ENCODE data around the gene CHIT1. TPM values are rescaled to one million over a fixed set of nuclear protein-coding genes. Genes with fewer than 3 reads are reported as not detected.
"Not testable (repeated sequence)": the region's sequence is repeated elsewhere in the genome, so short reads cannot be mapped to it uniquely, and the experiment has no call there.

The CHIT1 gene
- total and polyA plus RNA-seq, 4 experiments from 2014 or later, result 0.41 to 0.78 TPM; not detected in 2

- H3K4me1 Mint-ChIP-seq, result peaks cover 10 to 18% (median 16%) of the 10 kb centered on the region in 4 donors
- H3K4me3 ChIP-seq (ENCODE audit: low read length in 2 of 2); DNase-seq; H3K36me3 Mint-ChIP-seq; H3K36me3 ChIP-seq (ENCODE audit: insufficient read depth, low read length); H3K9me3 ChIP-seq (ENCODE audit: control insufficient read depth in 1 of 2, low read length in 2 of 2); POLR2A ChIA-PET (ENCODE audit: partially characterized antibody); H3K27me3 Mint-ChIP-seq; H3K27ac Mint-ChIP-seq; H3K27me3 ChIP-seq (ENCODE audit: insufficient read depth, low read length); H3K4me3 Mint-ChIP-seq; H3K9me3 Mint-ChIP-seq; H3K27ac ChIP-seq (ENCODE audit: low read depth, low read length): not testable (repeated sequence)
- intact Hi-C loops (cut with micrococcal nuclease), result loop anchor here (5.0 kb wide), 2 partner anchors 361 to 861 kb away; partner anchors contain the start of gene ATP2B4
- CTCF ChIA-PET (ENCODE audit: partially characterized antibody), result interaction anchor here (1.5 to 17.8 kb wide), 11 partner anchors 11 to 436 kb away, joined by 5 to 921 read pairs (median 13); partner anchors contain the start of genes BTG2, FMOD and OPTC
- peaks cover 27% of the 10 kb centered on the region for H3K4me1 ChIP-seq (ENCODE audit: insufficient read depth, low read length)
Measured at GRCh38 chr1:203266140-203266539, 36.7 kb upstream of the CHIT1 start.

- intact Hi-C loops (cut with micrococcal nuclease), result loop anchor here (5.0 kb wide), 2 partner anchors 362 to 862 kb away; partner anchors contain the start of gene ATP2B4
- ChIA-PET POLR2A (ENCODE audit: partially characterized antibody) (no interaction called here), CTCF (ENCODE audit: partially characterized antibody) (interaction anchor here (4.3 to 17.8 kb wide), 3 partner anchors 81 to 239 kb away, joined by 29 to 921 read pairs (median 424); partner anchors contain the start of genes FMOD and OPTC)
Measured at GRCh38 chr1:203265541-203265940, 36.1 kb upstream of the CHIT1 start.

DNA sequence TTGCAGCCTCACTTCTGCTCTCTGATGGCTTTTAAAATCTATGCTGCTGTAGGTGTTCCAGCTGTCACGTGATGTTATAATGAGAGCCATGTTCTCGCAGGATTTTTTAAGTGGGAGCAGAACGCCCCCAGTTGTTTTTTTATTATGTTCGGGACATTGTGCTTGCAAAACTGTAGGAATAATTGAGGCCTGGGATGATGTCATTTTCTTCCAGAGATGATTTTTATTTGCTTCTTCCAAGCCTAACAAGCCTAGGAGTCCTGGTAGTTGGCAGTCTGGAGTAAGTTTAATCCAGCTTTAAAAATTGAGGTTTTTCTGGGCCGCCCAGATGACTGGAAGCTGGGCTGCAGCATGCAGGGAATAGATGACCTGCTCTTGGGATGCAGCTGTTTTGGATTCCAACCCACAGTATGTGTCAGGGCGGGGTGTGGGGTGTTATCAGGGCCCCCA lies 34.6 kb upstream of the CHIT1 start:
- H3K4me1 ChIP-seq (ENCODE audit: insufficient read depth, low read length), result peaks cover 15% of the 10 kb centered on the region
- H3K27me3 ChIP-seq (ENCODE audit: insufficient read depth, low read length), result no peaks in the 10 kb centered on the region
- Mint-ChIP-seq H3K4me1 (peaks cover 7 to 12% (median 11%) of the 10 kb centered on the region in 4 donors), H3K27ac (no peak overlapping the region), H3K4me3 (no peak overlapping the region), H3K9me3 (no peaks in the 10 kb centered on the region), H3K27me3 (peaks cover 1 to 2% of the 10 kb centered on the region in 2 donors), H3K36me3 (no peaks in the 10 kb centered on the region)
- no peaks in the 10 kb centered on the region for H3K36me3 ChIP-seq (ENCODE audit: insufficient read depth, low read length)
- ChIA-PET CTCF (ENCODE audit: partially characterized antibody) (interaction anchor here (0.8 to 17.8 kb wide), 3 partner anchors 9 to 224 kb away, joined by 3 to 921 read pairs (median 424); partner anchors contain the start of genes FMOD and OPTC), POLR2A (ENCODE audit: partially characterized antibody) (no interaction called here)
- intact Hi-C loops (cut with micrococcal nuclease), result no loop called here
- H3K4me3 ChIP-seq (ENCODE audit: low read length in 2 of 2), result no peak overlapping the region
- H3K9me3 ChIP-seq (ENCODE audit: control insufficient read depth in 1 of 2, low read length in 2 of 2), result no peaks in the 10 kb centered on the region
- DNase-seq, result no peak
- no peak overlapping the region for H3K27ac ChIP-seq (ENCODE audit: low read depth, low read length)

More at GRCh38 chr1:203265541-203265940, 36.1 kb upstream of the CHIT1 start:
- Mint-ChIP-seq H3K9me3 (no peaks in the 10 kb centered on the region), H3K27ac (no peak overlapping the region), H3K4me1 (peaks cover 7 to 12% (median 11%) of the 10 kb centered on the region in 4 donors), H3K36me3 (no peaks in the 10 kb centered on the region), H3K27me3 (peaks cover 1 to 2% of the 10 kb centered on the region in 2 donors), H3K4me3 (no peak overlapping the region)
- H3K27me3 ChIP-seq (ENCODE audit: insufficient read depth, low read length), result no peaks in the 10 kb centered on the region
- DNase-seq, result no peak
- peaks cover 21% of the 10 kb centered on the region for H3K4me1 ChIP-seq (ENCODE audit: insufficient read depth, low read length)
- no peaks in the 10 kb centered on the region for H3K9me3 ChIP-seq (ENCODE audit: control insufficient read depth in 1 of 2, low read length in 2 of 2)
- H3K4me3 ChIP-seq (ENCODE audit: low read length in 2 of 2), result no peak overlapping the region
- no peak overlapping the region for H3K27ac ChIP-seq (ENCODE audit: low read depth, low read length)
- H3K36me3 ChIP-seq (ENCODE audit: insufficient read depth, low read length), result no peaks in the 10 kb centered on the region

DNA sequence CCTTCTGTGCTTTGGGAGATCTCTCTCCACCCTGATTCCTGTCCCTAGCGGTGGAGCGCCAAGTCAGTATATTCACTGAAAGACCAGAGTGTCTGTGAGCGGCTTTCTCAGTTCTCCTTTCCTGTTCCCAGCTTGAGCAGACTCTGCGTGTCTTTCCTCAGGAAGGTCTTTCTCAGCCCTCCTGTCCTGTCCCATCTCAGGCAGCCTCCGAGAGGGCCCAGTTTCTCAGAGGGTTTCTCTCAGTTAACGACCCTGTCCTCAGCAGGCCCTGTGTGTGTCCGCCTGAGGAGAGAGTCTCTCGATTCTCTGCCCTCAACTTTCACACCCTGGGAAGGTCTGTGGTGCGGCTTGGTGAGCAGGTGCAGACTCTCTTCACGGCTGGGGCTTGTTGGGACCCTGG lies 34.0 kb upstream of the CHIT1 start:
- H3K9me3 ChIP-seq (ENCODE audit: control insufficient read depth in 1 of 2, low read length in 2 of 2), result no peaks in the 10 kb centered on the region
- peaks cover 9% of the 10 kb centered on the region for H3K4me1 ChIP-seq (ENCODE audit: insufficient read depth, low read length)
- H3K4me3 ChIP-seq (ENCODE audit: low read length in 2 of 2), result no peak overlapping the region
- Mint-ChIP-seq H3K4me1 (peaks cover 7 to 12% (median 11%) of the 10 kb centered on the region in 4 donors), H3K9me3 (no peaks in the 10 kb centered on the region), H3K27me3 (peaks cover 1 to 2% of the 10 kb centered on the region in 2 donors), H3K27ac (no peak overlapping the region), H3K4me3 (no peak overlapping the region), H3K36me3 (no peaks in the 10 kb centered on the region)
- ChIA-PET CTCF (ENCODE audit: partially characterized antibody) (interaction anchor here (12.2 to 17.8 kb wide), 2 partner anchors 83 to 224 kb away, joined by 424 to 921 read pairs; partner anchors contain the start of genes FMOD and OPTC), POLR2A (ENCODE audit: partially characterized antibody) (no interaction called here)
- no peaks in the 10 kb centered on the region for H3K27me3 ChIP-seq (ENCODE audit: insufficient read depth, low read length)
- H3K36me3 ChIP-seq (ENCODE audit: insufficient read depth, low read length), result no peaks in the 10 kb centered on the region
- DNase-seq, result no peak
- H3K27ac ChIP-seq (ENCODE audit: low read depth, low read length), result no peak overlapping the region
- intact Hi-C loops (cut with micrococcal nuclease), result no loop called here

GRCh38 chr1:203256636-203257035 lies 27.2 kb upstream of the CHIT1 start:
- DNase-seq; H3K4me3 ChIP-seq (ENCODE audit: low read length in 2 of 2); H3K4me1 Mint-ChIP-seq; H3K27ac ChIP-seq (ENCODE audit: low read depth, low read length); POLR2A ChIA-PET (ENCODE audit: partially characterized antibody); H3K4me1 ChIP-seq (ENCODE audit: insufficient read depth, low read length); H3K4me3 Mint-ChIP-seq; H3K9me3 ChIP-seq (ENCODE audit: control insufficient read depth in 1 of 2, low read length in 2 of 2); H3K36me3 Mint-ChIP-seq; CTCF ChIA-PET (ENCODE audit: partially characterized antibody); H3K27ac Mint-ChIP-seq; H3K36me3 ChIP-seq (ENCODE audit: insufficient read depth, low read length); H3K27me3 ChIP-seq (ENCODE audit: insufficient read depth, low read length); intact Hi-C loops (cut with micrococcal nuclease): not testable (repeated sequence)
- H3K9me3 Mint-ChIP-seq, result peaks cover 0 to 20% (median 14%) of the 10 kb centered on the region in 8 donors
- peaks cover 34 to 40% of the 10 kb centered on the region in 2 donors for H3K27me3 Mint-ChIP-seq

DNA sequence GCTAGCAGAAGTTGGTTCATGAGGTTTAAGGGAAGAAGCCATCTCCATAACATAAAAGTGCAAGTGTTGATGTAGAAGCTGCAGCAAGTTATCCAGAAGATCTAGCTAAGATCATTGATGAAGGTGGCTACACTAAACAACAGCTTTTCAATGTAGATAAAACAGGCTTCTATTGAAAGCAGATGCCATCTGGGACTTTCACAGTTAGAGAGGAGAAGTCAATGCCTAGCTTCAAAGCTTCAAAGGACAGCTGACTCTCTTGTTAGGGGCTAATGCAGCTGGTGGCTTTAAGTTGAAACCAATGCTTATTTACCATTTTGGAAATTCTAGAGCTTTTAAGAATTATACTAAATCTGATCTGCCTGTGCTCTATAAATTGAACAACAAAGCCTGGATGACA lies 25.3 kb upstream of the CHIT1 start:
- H3K4me1 Mint-ChIP-seq; H3K36me3 ChIP-seq (ENCODE audit: insufficient read depth, low read length); H3K4me3 ChIP-seq (ENCODE audit: low read length in 2 of 2); H3K27ac Mint-ChIP-seq; H3K4me1 ChIP-seq (ENCODE audit: insufficient read depth, low read length); H3K36me3 Mint-ChIP-seq; H3K9me3 ChIP-seq (ENCODE audit: control insufficient read depth in 1 of 2, low read length in 2 of 2); H3K27ac ChIP-seq (ENCODE audit: low read depth, low read length); intact Hi-C loops (cut with micrococcal nuclease); DNase-seq; H3K4me3 Mint-ChIP-seq; H3K27me3 ChIP-seq (ENCODE audit: insufficient read depth, low read length): not testable (repeated sequence)
- Mint-ChIP-seq H3K9me3 (peaks cover 0 to 20% (median 14%) of the 10 kb centered on the region in 8 donors), H3K27me3 (peaks cover 36 to 49% of the 10 kb centered on the region in 2 donors)
- CTCF ChIA-PET (ENCODE audit: partially characterized antibody), result interaction anchor here (0.8 to 2.2 kb wide), 3 partner anchors 12 to 216 kb away, joined by 3 to 13 read pairs (median 3); no protein-coding TSS in a partner anchor
- POLR2A ChIA-PET (ENCODE audit: partially characterized antibody), result interaction anchor here (1.1 kb wide), 1 partner anchor 13 kb away, joined by 3 read pairs; no protein-coding TSS in a partner anchor

DNA sequence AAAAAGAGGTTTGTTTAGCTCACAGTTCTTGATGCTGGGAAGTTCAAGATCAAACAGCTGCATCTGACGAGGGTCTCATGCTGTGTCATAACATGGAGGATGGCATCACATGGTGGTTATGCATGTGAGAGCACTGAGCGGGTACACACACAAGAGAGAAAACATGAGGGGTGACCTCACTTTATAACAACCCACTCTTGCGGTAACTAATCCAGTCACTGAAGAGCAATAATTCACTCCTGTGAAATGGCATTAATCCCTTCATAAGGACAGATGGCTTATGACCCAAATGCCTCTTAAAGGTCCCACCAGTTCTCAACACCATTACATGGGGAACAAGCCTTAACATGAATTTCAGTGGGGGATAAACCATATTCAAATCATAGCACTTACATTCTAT lies 23.2 kb upstream of the CHIT1 start:
- H3K4me1 ChIP-seq (ENCODE audit: insufficient read depth, low read length), result no peaks in the 10 kb centered on the region
- DNase-seq, result no peak
- Mint-ChIP-seq H3K4me3 (no peak overlapping the region), H3K4me1 (no peaks in the 10 kb centered on the region), H3K27ac (no peak overlapping the region), H3K36me3 (no peaks in the 10 kb centered on the region), H3K9me3 (peaks cover 0 to 20% (median 14%) of the 10 kb centered on the region in 8 donors), H3K27me3 (peaks cover 37 to 57% of the 10 kb centered on the region in 2 donors)
- no peaks in the 10 kb centered on the region for H3K9me3 ChIP-seq (ENCODE audit: control insufficient read depth in 1 of 2, low read length in 2 of 2)
- H3K36me3 ChIP-seq (ENCODE audit: insufficient read depth, low read length), result no peaks in the 10 kb centered on the region
- H3K27ac ChIP-seq (ENCODE audit: low read depth, low read length), result no peak overlapping the region
- no peak overlapping the region for H3K4me3 ChIP-seq (ENCODE audit: low read length in 2 of 2)
- no peaks in the 10 kb centered on the region for H3K27me3 ChIP-seq (ENCODE audit: insufficient read depth, low read length)
- ChIA-PET CTCF (ENCODE audit: partially characterized antibody) (interaction anchor here (0.7 to 1.5 kb wide), 3 partner anchors 15 to 89 kb away, joined by 3 read pairs; no protein-coding TSS in a partner anchor), POLR2A (ENCODE audit: partially characterized antibody) (no interaction called here)
- intact Hi-C loops (cut with micrococcal nuclease), result no loop called here
